CD4-positive, alpha-beta T cell (primary cell): ENCODE data around the gene NDOR1. TPM values are rescaled to one million over a fixed set of nuclear protein-coding genes. Genes with fewer than 3 reads are reported as not detected.

Experiments
- ATAC-seq: fragments of 200-7000 bp; cut with Tn5 transposase; one replicate; pipeline ENCODE4 v1.10.0; 2022; ENCODE audit warnings: mild to moderate bottlenecking; ENCODE audit not compliant: poor library complexity
- CTCF ChIA-PET: fragments of 350-600 bp; sonication (Branson Sonifier 250); formaldehyde crosslinking; loops from one replicate; lab custom pipeline; 2021; ENCODE audit warnings: antibody characterized with exemption, inconsistent platforms; lab: Charles Lee
- POLR2A ChIA-PET: fragments of 350-600 bp; sonication (Branson Sonifier 250); formaldehyde crosslinking; loops from one replicate; lab custom pipeline; 2021; ENCODE audit warnings: antibody characterized with exemption, inconsistent platforms; lab: Charles Lee
- DNase-seq, 14 experiments: peaks; one replicate each; pipeline ENCODE4 v3.0.0-alpha.2; 2013 to 2020; ENCODE audit warnings: mixed read lengths in 2 of 14
- H3K27ac ChIP-seq, 2 donors: one replicate each; pipeline versions ENCODE4 v1.5.1 to v1.7.0; 2013; ENCODE audit warnings: low read length in 2 of 2, low read depth in 1 of 2, mild to moderate bottlenecking in 1 of 2
- H3K27me3 ChIP-seq, 2 experiments: 1 replicate in 1 of 2; 2 replicates in 1 of 2; pipeline versions ENCODE4 v1.6.1 to v1.7.0; 2013; ENCODE audit warnings: low read length in 2 of 2, control low read depth in 1 of 2, mild to moderate bottlenecking in 1 of 2, moderate library complexity in 1 of 2; ENCODE audit not compliant: insufficient read depth in 2 of 2, control insufficient read depth in 1 of 2
- H3K36me3 ChIP-seq: one replicate; pipeline ENCODE4 v1.6.1; 2013; ENCODE audit warnings: low read length, control low read depth; ENCODE audit not compliant: insufficient read depth
- H3K4me1 ChIP-seq: one replicate; pipeline ENCODE4 v1.6.1; 2013; ENCODE audit warnings: low read length, control low read depth; ENCODE audit not compliant: insufficient read depth
- H3K4me3 ChIP-seq: one replicate; pipeline ENCODE4 v1.5.1; 2013; ENCODE audit warnings: mild to moderate bottlenecking, low read length, moderate library complexity
- H3K9me3 ChIP-seq, 2 experiments: 1 replicate in 1 of 2; 2 replicates in 1 of 2; pipeline versions ENCODE4 v1.6.1 to v1.7.0; 2013; ENCODE audit warnings: low read length in 2 of 2, mild to moderate bottlenecking in 2 of 2, control low read depth in 1 of 2, moderate library complexity in 1 of 2; ENCODE audit not compliant: control insufficient read depth in 1 of 2, insufficient read depth in 1 of 2
- H3K27ac Mint-ChIP-seq: one replicate; pipeline ENCODE4 v1.8.0; 2020; ENCODE audit warnings: mixed read lengths
- H3K27me3 Mint-ChIP-seq: one replicate; pipeline ENCODE4 v1.8.0; 2021; ENCODE audit warnings: mixed read lengths
- H3K36me3 Mint-ChIP-seq: one replicate; pipeline ENCODE4 v1.8.0; 2021; ENCODE audit warnings: low read depth, mixed read lengths
- H3K4me1 Mint-ChIP-seq: one replicate; pipeline ENCODE4 v1.8.0; 2021; ENCODE audit warnings: low read depth, mixed read lengths
- H3K4me3 Mint-ChIP-seq: one replicate; pipeline ENCODE4 v1.8.0; 2020; ENCODE audit warnings: mild to moderate bottlenecking, mixed read lengths
- H3K9me3 Mint-ChIP-seq: one replicate; pipeline ENCODE4 v1.8.0; 2020; ENCODE audit warnings: mixed read lengths
- CTCF ChIP-seq: fragments of 200-600 bp; IDR thresholded peaks from one replicate; pipeline ENCODE4 v1.8.0; 2022; ENCODE audit warnings: antibody characterized with exemption, mild to moderate bottlenecking
- intact Hi-C, 2 experiments: fragments of 100-400 bp; cut with DNase I in 1 of 2; cut with micrococcal nuclease in 1 of 2; formaldehyde crosslinking; loops; one replicate each; pipeline versions ENCODE4 v1.15.1 to v1.9.0; 2023 to 2025; cut with DNase I, micrococcal nuclease
- total RNA-seq, 174 experiments: library from RNA in 2 of 174; stranded (reverse) in 2 of 174; gene quantifications; one replicate each; pipeline ENCODE4 v1.2.3 and lab custom pipeline; 2021 to 2026

Gene NDOR1
- total RNA-seq, 2 experiments from 2014 or later = 22.8 to 25.3 TPM

- Histone ChIP-seq H3K36me3 (peaks cover 21% of the 10 kb centered on the region), H3K27me3 (no peaks in the 10 kb centered on the region), H3K9me3 (no peaks in the 10 kb centered on the region), H3K4me1 (peaks cover 28% of the 10 kb centered on the region), H3K4me3 (no peak overlapping the region), H3K27ac (no peak overlapping the region)
- ChIA-PET POLR2A (interaction anchor here (3.3 kb wide), 1 partner anchor 9 kb away, joined by 27 read pairs; the partner anchor contains the start of gene NELFB), CTCF (interaction anchor here (1.8 kb wide), 1 partner anchor 8 kb away, joined by 4 read pairs; no protein-coding TSS in a partner anchor)
- Mint-ChIP-seq H3K36me3 (peaks cover 22% of the 10 kb centered on the region), H3K9me3 (no peaks in the 10 kb centered on the region), H3K27me3 (no peaks in the 10 kb centered on the region), H3K4me3 (peak overlapping the region; percentile 85), H3K27ac (peak overlapping the region; percentile 89), H3K4me1 (peaks cover 12% of the 10 kb centered on the region)
- intact Hi-C loops = no loop called here
- no peak for TF ChIP-seq CTCF
- DNase-seq = peak in 1 of 14 experiments; percentile 5
- ATAC-seq = no peak
These were observed 39.3 kb downstream of the NDOR1 start for GRCh38 chr9:137244486-137245449.

- no peaks in the 10 kb centered on the region for H3K9me3 Mint-ChIP-seq
- H3K4me3 Mint-ChIP-seq = peak overlapping the region; percentile 4
- H3K36me3 Mint-ChIP-seq = peaks cover 22% of the 10 kb centered on the region
- Histone ChIP-seq H3K9me3 (no peaks in the 10 kb centered on the region), H3K36me3 (peaks cover 21% of the 10 kb centered on the region), H3K4me1 (peaks cover 21% of the 10 kb centered on the region), H3K27ac (no peak overlapping the region), H3K4me3 (no peak overlapping the region), H3K27me3 (no peaks in the 10 kb centered on the region)
- ChIA-PET POLR2A (no interaction called here), CTCF (interaction anchor here (1.8 kb wide), 1 partner anchor 9 kb away, joined by 4 read pairs; no protein-coding TSS in a partner anchor)
- H3K4me1 Mint-ChIP-seq = peaks cover 12% of the 10 kb centered on the region
- no peak for TF ChIP-seq CTCF
- no peaks in the 10 kb centered on the region for H3K27me3 Mint-ChIP-seq
- DNase-seq (peak in 1 of 14 experiments; percentile 6), ATAC-seq (no peak)
- intact Hi-C loops = no loop called here
- no peak overlapping the region for H3K27ac Mint-ChIP-seq
These were observed 40.2 kb downstream of the NDOR1 start for GRCh38 chr9:137245450-137246421.
